Activated CD8-positive, alpha-beta T cell treated with anti-CD3 and anti-CD28 coated beads for 36 hours (primary cell): Measurements from ENCODE around the gene CYP26C1. TPM values are rescaled to one million over a fixed set of nuclear protein-coding genes. Genes with fewer than 3 reads are reported as not detected.

Source experiments
- ATAC-seq: fragments of 200-7000 bp; cut with Tn5 transposase; one replicate; pipeline ENCODE4 v1.10.0; 2021; ENCODE audit warnings: mild to moderate bottlenecking, moderate library complexity
- CTCF ChIA-PET: fragments of 350-600 bp; sonication (Branson Sonifier 250); formaldehyde crosslinking; loops from one replicate; lab custom pipeline; 2021; ENCODE audit warnings: antibody characterized with exemption; lab: Charles Lee
- POLR2A ChIA-PET: fragments of 350-600 bp; sonication (Branson Sonifier 250); formaldehyde crosslinking; loops from one replicate; lab custom pipeline; 2021; ENCODE audit warnings: antibody characterized with exemption; lab: Charles Lee
- DNase-seq: peaks from one replicate; pipeline ENCODE4 v3.0.0-alpha.2; 2020
- H3K27ac Mint-ChIP-seq: one replicate; pipeline ENCODE4 v1.8.0; 2021; ENCODE audit warnings: mild to moderate bottlenecking, mixed read lengths
- H3K27me3 Mint-ChIP-seq: one replicate; pipeline ENCODE4 v1.8.0; 2021; ENCODE audit warnings: mixed read lengths
- H3K36me3 Mint-ChIP-seq: one replicate; pipeline ENCODE4 v1.8.0; 2021; ENCODE audit warnings: low read depth, mixed read lengths
- H3K4me1 Mint-ChIP-seq: one replicate; pipeline ENCODE4 v1.8.0; 2021; ENCODE audit warnings: low read depth, mixed read lengths
- H3K4me3 Mint-ChIP-seq: one replicate; pipeline ENCODE4 v1.8.0; 2021; ENCODE audit warnings: mild to moderate bottlenecking, moderate library complexity, mixed read lengths
- H3K9me3 Mint-ChIP-seq: one replicate; pipeline ENCODE4 v1.8.0; 2021; ENCODE audit warnings: mixed read lengths
- CTCF ChIP-seq: fragments of 200-600 bp; IDR thresholded peaks from one replicate; pipeline ENCODE4 v1.8.0; 2022; ENCODE audit warnings: antibody characterized with exemption, mild to moderate bottlenecking
- intact Hi-C: fragments of 100-400 bp; cut with micrococcal nuclease; formaldehyde crosslinking; loops from one replicate; pipeline ENCODE4 v1.10.0; 2022
- total RNA-seq, 2 experiments: library from RNA; stranded (reverse); gene quantifications; one replicate each; pipeline ENCODE4 v1.2.3, GENCODE V29; 2021

Gene CYP26C1
- total RNA-seq, 2 experiments from 2014 or later: not detected

- POLR2A ChIA-PET: interaction anchor here (1.6 kb wide), 1 partner anchor 14 kb away, joined by 3 read pairs; no protein-coding TSS in a partner anchor
- no peak for TF ChIP-seq CTCF
- Mint-ChIP-seq H3K4me3 (no peak overlapping the region), H3K9me3 (peaks cover 6% of the 10 kb centered on the region), H3K4me1 (no peaks in the 10 kb centered on the region), H3K36me3 (no peaks in the 10 kb centered on the region), H3K27ac (no peak overlapping the region), H3K27me3 (peaks cover 4% of the 10 kb centered on the region)
- CTCF ChIA-PET: interaction anchor here (0.8 to 3.9 kb wide), 4 partner anchors 9 to 27 kb away, joined by 3 to 18 read pairs (median 4); no protein-coding TSS in a partner anchor
- ATAC-seq (no peak), DNase-seq (no peak)
- intact Hi-C loops: no loop called here
Measured at GRCh38 chr10:93106631-93107072, 46.1 kb downstream of the CYP26C1 start.

- POLR2A ChIA-PET: interaction anchor here (0.7 kb wide), 1 partner anchor 11 kb away, joined by 3 read pairs; no protein-coding TSS in a partner anchor
Measured at GRCh38 chr10:93110472-93111146, 50.0 kb downstream of the CYP26C1 start.

GRCh38 chr10:93113042-93113441 is 52.4 kb downstream of the CYP26C1 start:
- Mint-ChIP-seq H3K4me1 (peaks cover 9% of the 10 kb centered on the region), H3K27ac (no peak overlapping the region), H3K27me3 (peaks cover 8% of the 10 kb centered on the region), H3K9me3 (no peaks in the 10 kb centered on the region), H3K36me3 (no peaks in the 10 kb centered on the region), H3K4me3 (no peak overlapping the region)
- POLR2A ChIA-PET: no interaction called here
- no peak for TF ChIP-seq CTCF
- no peak for DNase-seq
- intact Hi-C loops: loop anchor here (10.0 kb wide), 1 partner anchor 242 kb away; no protein-coding TSS in a partner anchor
- CTCF ChIA-PET: interaction anchor here (0.8 kb wide), 1 partner anchor 13 kb away, joined by 3 read pairs; no protein-coding TSS in a partner anchor
- no peak for ATAC-seq

More at GRCh38 chr10:93110472-93111146, 50.0 kb downstream of the CYP26C1 start:
- no peak for TF ChIP-seq CTCF
- DNase-seq: no peak
- Mint-ChIP-seq H3K36me3 (no peaks in the 10 kb centered on the region), H3K9me3 (no peaks in the 10 kb centered on the region), H3K27me3 (peaks cover 8% of the 10 kb centered on the region), H3K4me1 (peaks cover 4% of the 10 kb centered on the region), H3K27ac (no peak overlapping the region), H3K4me3 (no peak overlapping the region)
- CTCF ChIA-PET: interaction anchor here (0.9 kb wide), 1 partner anchor 180 kb away, joined by 3 read pairs; no protein-coding TSS in a partner anchor
- ATAC-seq: no peak
- intact Hi-C loops: loop anchor here (10.0 kb wide), 1 partner anchor 244 kb away; no protein-coding TSS in a partner anchor

GRCh38 chr10:93115661-93116383 is 55.2 kb downstream of the CYP26C1 start:
- no peak overlapping the region for H3K4me3 Mint-ChIP-seq
- ATAC-seq (peak; percentile 80), DNase-seq (peak; percentile 80)
- CTCF ChIA-PET: interaction anchor here (0.6 to 4.1 kb wide), 24 partner anchors 10 to 367 kb away, joined by 3 to 26 read pairs (median 3); partner anchors contain the start of gene MYOF
- peak; percentile 55 for TF ChIP-seq CTCF
- POLR2A ChIA-PET: interaction anchor here (0.9 kb wide), 1 partner anchor 11 kb away, joined by 3 read pairs; no protein-coding TSS in a partner anchor
- no peak overlapping the region for H3K27ac Mint-ChIP-seq
- H3K9me3 Mint-ChIP-seq: no peaks in the 10 kb centered on the region
- H3K36me3 Mint-ChIP-seq: no peaks in the 10 kb centered on the region
- intact Hi-C loops: loop anchor here (10.0 kb wide), 1 partner anchor 239 kb away; no protein-coding TSS in a partner anchor
- H3K4me1 Mint-ChIP-seq: peaks cover 9% of the 10 kb centered on the region
- peaks cover 8% of the 10 kb centered on the region for H3K27me3 Mint-ChIP-seq

Other genes with a start within 250 kb of the CYP26C1 start
- 1 to 10 TPM; 8.8 to 9.5 TPM for gene EXOC6, start 212.3 kb upstream of the CYP26C1 start, total RNA-seq
- gene CYP26A1, start 13.1 kb downstream of the CYP26C1 start, total RNA-seq: not detected